ENCODE measurements around the gene RAF1. TPM values are rescaled to one million over a fixed set of nuclear protein-coding genes. Genes with fewer than 3 reads are reported as not detected.

RAF1 gene
- total RNA-seq, 1 donor = 78.0 TPM

DNA sequence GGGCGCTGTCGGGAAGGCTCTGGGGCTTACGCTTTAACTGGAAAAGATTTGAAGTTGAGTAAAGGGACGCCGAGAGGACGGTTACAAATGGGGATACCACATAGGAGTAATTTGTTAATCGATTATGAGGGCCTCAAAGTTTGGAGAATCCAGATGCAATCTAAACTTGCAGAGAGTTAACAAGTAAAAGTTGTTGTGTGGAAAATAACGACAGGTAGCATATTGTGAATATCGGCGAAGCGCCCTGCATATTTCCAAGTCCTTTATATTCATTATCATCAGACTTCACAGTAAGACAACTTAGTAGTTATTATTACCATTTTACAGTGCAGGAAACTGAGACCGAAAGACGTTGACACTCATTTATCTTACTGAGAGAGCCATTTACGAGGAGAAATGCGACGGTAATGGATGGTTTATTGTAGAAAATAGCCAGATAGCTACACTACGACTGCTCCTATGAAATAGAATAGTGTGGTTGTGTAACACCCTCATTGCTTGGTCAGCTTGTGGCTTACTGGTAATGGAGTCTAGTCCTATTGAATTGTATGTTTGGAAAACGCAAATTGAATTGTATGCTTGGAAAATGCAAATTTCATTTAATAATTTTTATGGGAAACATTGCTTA, 106.3 kb downstream of the RAF1 start:
- H3K4me3 ChIP-seq (ENCODE audit: low read depth, low read length) = peak overlapping the region; percentile 92
- DNase-seq (ENCODE audit: low read depth) = peak; percentile 61
- TF ChIP-seq, protein P1, sequence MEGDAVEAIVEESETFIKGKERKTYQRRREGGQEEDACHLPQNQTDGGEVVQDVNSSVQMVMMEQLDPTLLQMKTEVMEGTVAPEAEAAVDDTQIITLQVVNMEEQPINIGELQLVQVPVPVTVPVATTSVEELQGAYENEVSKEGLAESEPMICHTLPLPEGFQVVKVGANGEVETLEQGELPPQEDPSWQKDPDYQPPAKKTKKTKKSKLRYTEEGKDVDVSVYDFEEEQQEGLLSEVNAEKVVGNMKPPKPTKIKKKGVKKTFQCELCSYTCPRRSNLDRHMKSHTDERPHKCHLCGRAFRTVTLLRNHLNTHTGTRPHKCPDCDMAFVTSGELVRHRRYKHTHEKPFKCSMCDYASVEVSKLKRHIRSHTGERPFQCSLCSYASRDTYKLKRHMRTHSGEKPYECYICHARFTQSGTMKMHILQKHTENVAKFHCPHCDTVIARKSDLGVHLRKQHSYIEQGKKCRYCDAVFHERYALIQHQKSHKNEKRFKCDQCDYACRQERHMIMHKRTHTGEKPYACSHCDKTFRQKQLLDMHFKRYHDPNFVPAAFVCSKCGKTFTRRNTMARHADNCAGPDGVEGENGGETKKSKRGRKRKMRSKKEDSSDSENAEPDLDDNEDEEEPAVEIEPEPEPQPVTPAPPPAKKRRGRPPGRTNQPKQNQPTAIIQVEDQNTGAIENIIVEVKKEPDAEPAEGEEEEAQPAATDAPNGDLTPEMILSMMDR (IDR thresholded peaks at IDR 0.05; ENCODE audit: insufficient read depth, low read length) = no peak

DNA sequence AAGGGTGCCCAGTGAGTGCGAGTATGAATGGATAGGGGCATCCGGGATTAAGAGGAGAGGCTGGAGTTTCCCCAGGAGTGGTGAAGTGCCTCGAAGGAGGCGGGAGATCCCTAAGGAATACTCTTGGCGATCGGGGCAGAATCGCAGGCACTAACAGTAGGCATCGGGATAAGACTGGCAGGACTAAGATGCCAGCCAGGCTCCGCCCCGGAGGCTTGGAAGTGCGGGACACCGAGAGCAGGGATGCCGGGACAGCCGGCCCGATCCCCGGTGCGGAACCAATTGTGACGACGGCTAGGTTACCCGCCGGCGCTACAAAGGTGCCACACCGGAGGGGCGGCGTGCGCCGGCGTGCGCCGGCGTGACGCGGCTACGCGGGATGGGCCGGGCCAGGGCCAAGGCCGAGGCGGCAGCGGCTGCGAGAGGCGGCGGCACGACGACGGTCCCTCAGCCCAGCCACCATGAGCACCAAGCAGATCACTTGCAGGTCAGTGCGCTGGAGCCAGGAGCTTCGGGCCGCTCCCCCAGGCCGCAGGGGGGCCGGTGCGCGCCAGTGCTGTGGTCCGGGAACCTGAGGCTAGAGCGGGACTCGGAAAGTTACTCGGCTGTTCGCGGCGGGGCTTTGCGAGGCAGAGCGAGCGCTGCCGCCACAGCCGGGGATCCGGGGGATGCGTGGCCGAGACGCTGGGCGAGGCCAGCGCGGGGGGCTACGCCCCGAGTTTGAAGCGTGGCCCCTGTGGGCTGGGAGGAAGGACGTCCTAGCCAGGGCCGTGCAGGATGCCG, 107.0 kb downstream of the RAF1 start, which contains the start of gene MKRN2:
Gene MKRN2, plus strand, starts transcription at position 398 of the 783 bp plus-strand sequence. Its CDS starts 64 bp downstream, at position 462.
- H3K4me3 ChIP-seq (ENCODE audit: low read depth, low read length) = peak within 1 kb of the TSS; percentile 92
- peak; percentile 75 for DNase-seq (ENCODE audit: low read depth)
- TF ChIP-seq, protein P1 (IDR thresholded peaks at IDR 0.05; ENCODE audit: insufficient read depth, low read length) = no peak

DNA sequence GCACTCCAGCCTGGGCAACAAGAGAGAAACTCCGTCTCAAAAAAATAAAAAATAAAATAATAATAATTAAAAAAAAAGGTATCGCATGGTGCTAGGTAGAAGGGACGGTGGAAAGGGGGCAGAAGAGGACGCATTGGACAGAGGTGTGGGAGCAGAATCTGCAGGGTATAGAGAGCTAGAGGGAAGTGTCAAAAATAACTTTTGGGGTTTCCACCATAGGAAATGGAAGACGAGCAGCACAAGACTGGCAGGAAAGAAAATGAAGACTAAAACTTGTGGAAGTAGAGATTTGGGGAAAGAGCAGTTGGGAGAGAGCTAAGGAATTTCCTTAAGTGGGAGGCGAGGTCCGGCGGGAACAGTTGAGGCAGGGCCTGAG, 107.6 kb downstream of the RAF1 start:
- DNase-seq (ENCODE audit: low read depth) = no peak
- TF ChIP-seq, protein P1 (IDR thresholded peaks at IDR 0.05; ENCODE audit: insufficient read depth, low read length) = no peak
- H3K4me3 ChIP-seq (ENCODE audit: low read depth, low read length) = peak overlapping the region; percentile 92

DNA sequence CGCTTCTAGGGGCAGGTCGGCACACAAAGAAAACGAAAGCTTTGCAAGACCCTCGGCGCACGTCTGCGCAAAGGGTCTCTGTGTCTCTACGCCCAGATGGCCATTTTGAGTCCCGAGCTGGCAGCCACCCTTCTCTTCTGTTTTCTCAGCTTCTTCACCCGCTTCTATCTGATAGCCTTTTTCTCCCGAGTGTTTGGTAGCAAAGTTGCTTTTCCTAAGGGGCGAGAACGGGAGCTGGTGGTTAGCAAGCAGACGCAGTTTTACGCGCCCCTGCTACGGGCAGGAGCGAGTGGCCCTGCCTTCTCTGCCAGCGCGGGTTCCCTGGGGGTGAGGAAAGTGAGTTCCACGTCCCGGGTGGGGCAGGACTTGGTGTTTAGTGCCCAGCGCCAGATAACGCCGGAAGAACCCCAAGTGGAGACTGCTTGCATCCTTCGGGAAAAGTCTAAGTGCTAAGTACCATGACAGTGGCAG, 110.0 kb downstream of the RAF1 start:
- DNase-seq (ENCODE audit: low read depth) = peak; percentile 14
- TF ChIP-seq, protein P1 (IDR thresholded peaks at IDR 0.05; ENCODE audit: insufficient read depth, low read length) = no peak

DNA sequence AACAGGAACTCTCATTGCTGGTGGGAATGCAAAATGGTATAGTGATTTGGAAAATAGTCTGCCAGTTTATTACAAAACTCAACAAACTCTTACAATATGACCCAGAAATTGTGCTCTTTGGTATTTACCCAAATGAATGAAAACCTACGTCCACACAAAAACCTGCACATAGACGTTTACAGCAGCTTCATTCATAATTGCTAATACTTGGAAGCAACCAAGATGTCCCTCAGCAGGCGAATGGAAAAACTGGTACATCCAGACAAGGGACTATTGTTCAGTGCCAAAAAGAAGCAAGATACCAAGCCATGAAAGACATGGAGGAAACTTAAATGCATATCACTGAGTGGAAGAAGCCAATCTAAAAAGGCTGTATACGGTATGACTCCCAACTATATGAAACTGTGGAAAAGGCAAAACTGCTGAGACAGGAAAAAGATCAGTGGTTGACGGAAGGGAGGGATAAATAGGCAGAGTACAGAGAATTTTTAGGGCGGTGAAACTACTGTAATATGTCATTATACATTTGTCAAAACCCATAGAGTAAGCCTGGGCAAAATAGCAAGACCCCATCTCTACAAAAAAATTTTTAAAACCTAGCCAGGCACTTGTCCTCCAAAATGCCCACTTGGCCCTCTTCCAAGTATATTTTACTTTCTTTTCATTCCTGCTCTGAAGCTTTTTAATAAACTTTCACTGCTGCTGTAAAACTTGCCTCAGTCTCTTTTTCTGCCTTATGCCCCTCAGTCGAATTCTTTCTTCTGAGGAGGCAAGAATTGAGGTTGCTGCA, 113.8 kb downstream of the RAF1 start:
- no peak for DNase-seq (ENCODE audit: low read depth)
- TF ChIP-seq, protein P1 (IDR thresholded peaks at IDR 0.05; ENCODE audit: insufficient read depth, low read length) = no peak
- H3K4me3 ChIP-seq (ENCODE audit: low read depth, low read length) = no peak overlapping the region

More for the DNA sequence above, 110.0 kb downstream of the RAF1 start:
- peak overlapping the region; percentile 62 for H3K4me3 ChIP-seq (ENCODE audit: low read depth, low read length)

DNA sequence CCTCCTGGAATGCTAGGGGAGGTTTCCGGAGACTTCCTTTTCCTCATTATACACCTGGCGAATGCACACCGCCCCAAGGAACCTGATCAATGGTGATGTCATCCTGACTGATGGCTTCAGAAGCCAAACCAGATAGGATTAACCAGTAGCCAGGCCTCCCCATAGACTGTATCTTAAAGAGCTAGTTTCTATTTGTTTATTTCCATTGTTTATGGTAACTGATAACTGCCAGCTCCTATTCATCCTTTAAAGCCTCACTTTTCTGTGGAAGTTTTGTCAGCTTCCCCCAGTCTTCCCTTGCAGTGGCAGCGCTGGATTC, 118.5 kb downstream of the RAF1 start, which contains the start of gene MKRN2OS:
Gene MKRN2OS, minus strand, starts transcription at position 27 of the 319 bp plus-strand sequence. CDS start 35 bp downstream, outside the sequence.
- TF ChIP-seq, protein P1 (IDR thresholded peaks at IDR 0.05; ENCODE audit: insufficient read depth, low read length) = no peak
- no peak for DNase-seq (ENCODE audit: low read depth)
- H3K4me3 ChIP-seq (ENCODE audit: low read depth, low read length) = no peak within 1 kb of the TSS

Measured in fibroblast of the aortic adventitia (primary cell).